NCI-H1105 (cell line): Measurements from ENCODE around the gene USP33.
"Not testable (repeated sequence)": the region's sequence is repeated elsewhere in the genome, so short reads cannot be mapped to it uniquely, and the experiment has no call there.

ENCODE experiments used
- DNase-seq: peaks from one replicate; lab custom pipeline; 2025; lab: John Stamatoyannopoulos, UW

The USP33 gene

DNA sequence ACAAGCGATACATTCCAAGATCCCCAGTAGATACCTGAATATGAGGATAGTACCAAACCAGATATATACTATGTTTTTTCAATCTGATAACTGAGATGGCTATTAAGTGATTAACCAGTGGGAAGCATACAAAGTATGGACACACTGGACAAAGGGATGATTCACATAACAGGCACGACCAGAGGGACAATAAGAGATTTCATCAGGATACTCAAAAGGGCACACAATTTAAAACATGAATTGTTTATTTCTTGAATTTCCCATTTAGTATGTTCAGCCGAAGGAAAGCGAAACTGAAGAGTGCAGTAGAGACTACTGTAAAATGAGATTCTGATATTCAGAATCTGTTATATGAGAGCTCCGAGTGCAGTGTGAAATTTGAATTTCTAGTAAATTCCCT is 87.8 kb downstream of the USP33 start:
- DNase-seq = no peak

DNA sequence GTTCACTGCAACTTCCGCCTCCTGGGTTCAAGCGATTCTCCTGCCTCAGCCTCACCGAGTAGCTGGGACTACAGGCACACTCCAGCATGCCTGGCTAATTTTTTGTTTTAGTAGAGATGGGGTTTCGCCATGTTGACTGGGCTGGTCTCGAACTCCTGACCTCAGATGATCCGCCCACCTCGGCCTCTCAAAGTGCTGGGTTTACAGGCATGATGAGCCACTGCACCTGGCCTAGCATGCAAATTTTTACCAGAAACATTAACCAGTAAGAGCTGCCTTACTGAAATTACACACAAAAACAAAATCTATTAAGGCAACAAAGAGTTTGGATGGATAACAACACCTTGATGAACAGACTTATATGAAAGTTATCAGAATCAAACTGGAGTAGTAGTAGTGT is 89.3 kb downstream of the USP33 start:
- no peak for DNase-seq

DNA sequence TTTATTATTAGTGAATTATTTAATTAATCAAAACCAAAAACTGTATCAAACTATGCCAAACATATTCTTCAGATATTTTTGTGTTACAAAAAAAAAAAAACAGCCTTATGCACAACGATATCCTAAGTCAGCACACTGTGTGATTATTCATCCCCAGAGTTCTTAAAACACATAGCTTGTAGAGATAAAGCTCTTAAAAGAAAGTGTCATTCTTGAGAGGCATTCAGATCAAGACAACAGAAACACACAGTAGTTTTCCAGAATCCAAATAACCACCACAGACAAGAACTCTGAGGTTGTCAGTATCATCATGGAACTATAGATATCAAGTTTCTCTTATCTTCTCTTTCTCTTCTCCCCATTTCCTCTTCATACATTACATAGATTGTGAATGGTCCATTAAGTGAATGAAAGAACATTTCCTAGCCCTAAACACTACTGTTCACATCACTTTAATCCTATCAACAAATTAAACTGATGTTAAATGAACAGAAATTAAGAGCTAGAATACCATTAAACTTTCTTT is 90.7 kb downstream of the USP33 start:
- no peak for DNase-seq

- DNase-seq = no peak
Measured at GRCh38 chr1:77664939-77665516, 94.6 kb downstream of the USP33 start.

- DNase-seq = no peak
Measured at GRCh38 chr1:77661696-77662095, 98.0 kb downstream of the USP33 start.

GRCh38 chr1:77659879-77660593 is 99.6 kb downstream of the USP33 start:
- no peak for DNase-seq

GRCh38 chr1:77658271-77658670 is 101.4 kb downstream of the USP33 start:
- no peak for DNase-seq

GRCh38 chr1:77655431-77655974 is 104.1 kb downstream of the USP33 start:
- DNase-seq = peak; percentile 51

DNA sequence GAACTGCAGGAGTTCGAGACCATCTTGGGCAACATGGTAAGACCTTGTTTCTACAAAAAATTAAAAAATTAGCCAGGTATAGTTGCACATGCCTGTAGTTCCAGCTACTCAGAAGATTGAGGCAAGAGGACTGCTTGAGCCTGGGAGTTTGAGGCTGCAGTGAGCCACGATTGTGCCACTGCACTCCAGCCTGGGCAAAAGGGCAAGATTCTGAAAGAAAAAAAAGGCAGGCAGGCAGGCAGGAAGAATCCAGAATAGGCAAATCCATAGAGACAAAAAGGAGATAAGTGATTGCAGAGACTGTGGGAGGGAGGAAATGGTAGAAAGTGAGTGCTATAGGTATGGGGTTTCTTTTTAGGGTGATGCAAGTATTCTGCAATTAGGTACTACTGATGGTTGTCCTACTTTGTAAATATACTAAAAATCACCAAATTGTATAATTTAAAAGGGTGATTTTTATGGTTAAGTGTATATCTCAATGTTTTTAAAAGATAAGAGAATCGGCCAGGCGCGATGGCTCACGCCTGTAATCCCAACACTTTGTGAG is 106.6 kb downstream of the USP33 start:
- no peak for DNase-seq

DNA sequence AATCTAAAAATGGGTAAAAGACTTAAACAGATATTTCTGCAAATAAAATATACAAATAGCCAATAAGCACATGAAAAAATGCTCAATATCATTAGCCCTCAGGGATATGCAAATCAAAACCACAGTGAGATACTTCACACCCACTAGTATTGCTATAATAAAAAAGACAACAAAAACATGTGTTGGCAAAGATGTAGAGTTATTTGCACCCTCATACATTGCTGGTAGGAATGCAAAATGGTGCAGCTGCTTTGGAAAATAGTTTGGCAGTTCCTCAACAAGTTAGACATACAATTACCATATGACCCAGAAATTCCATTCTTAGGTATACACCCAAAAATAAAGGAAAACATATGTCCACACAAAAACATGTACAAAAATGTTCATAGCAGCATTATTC is 107.4 kb downstream of the USP33 start:
- DNase-seq = no peak

DNA sequence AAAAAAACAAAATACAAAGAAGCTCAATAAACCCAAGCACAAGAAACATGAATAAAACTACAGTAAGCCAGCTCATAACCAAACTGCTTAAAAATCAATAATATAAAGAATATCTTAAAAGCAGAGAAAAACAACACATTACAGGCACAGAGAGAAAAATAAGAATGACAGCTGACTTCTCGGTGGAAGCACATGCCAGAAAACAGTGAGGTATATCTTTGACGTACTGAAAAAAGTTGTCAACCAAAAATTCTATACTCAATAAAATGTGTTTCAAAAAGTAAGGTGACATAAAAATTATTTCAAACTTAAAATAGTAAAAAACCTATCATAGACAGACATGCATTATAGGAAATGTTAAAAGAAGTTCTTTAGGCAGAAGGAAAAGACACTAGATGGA is 110.5 kb downstream of the USP33 start:
- DNase-seq = no peak

DNA sequence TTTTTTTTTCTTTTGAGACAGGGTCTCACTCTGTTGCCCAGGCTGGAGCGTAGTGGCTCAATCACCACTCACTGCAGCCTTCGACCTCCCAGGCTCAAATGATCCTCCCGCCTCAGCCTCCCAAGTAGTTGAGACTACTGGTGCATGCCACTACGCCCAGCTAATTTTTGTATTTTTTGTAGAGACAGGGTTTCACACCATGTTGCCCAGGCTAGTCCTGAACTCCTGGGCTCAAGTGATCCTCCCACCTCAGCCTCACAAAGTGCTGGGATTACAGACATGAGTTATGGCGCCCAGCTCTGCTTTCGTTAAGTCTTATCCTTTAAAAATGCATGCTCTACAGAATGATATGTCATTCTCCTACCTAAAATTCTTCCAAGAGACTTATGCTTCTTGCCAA is 113.4 kb downstream of the USP33 start:
- not testable (repeated sequence) for DNase-seq
